ENCODE data around the gene TSPAN4.

TSPAN4 gene

DNA sequence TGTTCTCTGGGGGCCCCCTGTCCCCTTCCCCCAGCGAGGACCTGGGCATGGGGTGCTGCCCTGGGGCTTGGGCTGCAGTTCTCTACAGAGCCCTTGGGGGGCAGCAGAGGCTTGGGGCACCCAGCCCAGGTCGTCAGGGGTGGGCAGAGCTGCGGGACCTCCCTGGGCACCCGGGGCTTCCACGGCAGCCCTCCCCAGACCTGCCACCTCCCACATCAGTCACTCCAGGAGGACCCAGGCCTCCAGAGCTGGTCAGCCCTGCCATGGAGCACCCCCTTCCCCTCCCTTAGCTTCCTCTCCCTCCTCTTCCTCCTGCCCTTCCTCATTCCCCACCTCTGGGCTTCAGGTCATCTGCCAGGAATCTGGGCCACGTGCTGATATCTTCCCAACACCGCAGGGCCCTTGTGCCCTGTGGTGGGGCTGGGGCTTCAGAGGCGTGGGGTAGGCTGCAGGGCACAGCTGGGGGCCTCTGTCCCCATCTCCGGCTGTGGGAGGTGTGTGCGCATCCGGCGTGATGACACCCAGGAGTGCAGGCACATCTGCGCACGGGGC, 5.8 kb downstream of the TSPAN4 start:
- in situ Hi-C loops (cut with MboI; ENCODE audit: low sequenced_read_pairs), result no loop called here

DNA sequence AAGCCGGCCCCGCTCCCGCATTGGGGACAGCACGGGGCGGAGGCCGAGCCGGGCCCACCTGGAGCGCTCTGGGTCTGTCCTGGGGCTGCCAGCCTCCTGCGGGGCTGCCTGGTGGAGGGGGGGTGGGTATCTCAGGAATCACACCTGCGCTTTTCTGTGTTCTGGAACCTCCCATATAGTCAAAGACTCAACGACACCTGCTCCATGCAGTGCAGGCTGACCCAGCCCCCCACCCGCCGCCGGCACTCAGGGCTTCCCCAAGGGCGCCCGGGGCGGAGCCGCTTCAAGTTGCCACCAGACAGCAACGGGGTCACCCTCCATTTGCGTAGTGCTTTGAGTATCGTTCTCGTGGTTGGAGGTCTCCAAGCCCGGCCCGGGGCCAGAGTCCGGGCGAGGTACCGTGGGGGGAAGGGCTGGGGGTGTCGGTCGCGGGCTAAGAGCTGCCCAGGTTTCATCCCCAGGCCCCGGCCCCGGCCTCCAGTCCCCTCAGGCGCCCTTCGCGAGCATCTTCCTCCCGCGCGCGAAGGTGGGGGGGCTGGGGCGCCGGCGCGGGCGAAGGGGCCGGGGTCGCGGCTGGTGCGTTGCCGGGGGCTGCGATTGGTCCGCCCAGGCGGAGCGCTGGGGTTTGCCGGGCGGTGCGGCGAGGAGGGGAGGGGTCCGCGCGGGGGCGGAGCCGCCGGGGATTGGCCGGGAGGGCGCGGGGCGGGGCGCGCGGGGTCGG, 6.6 kb downstream of the TSPAN4 start:
- in situ Hi-C loops (cut with MboI; ENCODE audit: low sequenced_read_pairs), result no loop called here

DNA sequence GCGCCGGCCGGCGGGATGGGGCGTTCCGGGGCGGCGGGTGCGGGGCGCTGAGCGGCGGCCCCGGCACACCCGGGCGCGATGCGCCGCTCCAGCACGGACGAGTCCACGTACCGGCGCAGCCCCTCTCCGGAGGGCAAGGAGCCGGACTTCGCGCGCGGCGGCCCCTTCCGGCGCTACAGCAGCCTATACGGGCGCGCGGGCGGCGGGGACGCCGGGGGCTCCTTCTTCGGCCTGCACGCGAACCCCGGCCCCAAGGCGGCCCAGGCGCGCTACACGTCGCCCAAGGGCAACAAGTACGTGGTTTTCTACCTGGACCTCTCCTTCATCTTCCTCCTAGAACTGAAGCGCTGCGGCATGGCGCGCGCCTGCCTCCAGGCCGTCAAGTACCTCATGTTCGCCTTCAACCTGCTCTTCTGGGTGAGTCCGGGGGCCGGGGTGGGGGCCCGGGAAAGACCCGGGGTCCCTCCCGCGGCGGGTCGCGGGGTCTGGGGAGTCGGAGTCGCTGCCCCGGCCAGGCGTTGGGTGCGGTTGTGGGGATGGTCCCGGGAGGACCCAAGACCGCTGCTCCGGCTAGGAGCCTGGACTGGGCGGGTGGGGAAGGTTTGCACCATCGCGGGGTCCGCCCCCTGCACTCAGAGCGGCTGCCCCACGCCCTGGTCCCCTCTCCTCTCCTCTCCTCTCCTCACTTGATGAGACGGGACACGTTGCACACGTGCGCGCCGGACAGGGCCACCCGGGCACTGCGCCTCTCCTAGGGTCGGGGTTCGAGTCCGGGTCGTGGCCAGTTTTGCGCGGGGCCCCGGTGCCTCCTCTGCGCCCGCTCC, 7.5 kb downstream of the TSPAN4 start:
- in situ Hi-C loops (cut with MboI; ENCODE audit: low sequenced_read_pairs), result loop anchor here (25.0 kb wide), 1 partner anchor 212 kb away; the partner anchor contains the start of gene MUC2

DNA sequence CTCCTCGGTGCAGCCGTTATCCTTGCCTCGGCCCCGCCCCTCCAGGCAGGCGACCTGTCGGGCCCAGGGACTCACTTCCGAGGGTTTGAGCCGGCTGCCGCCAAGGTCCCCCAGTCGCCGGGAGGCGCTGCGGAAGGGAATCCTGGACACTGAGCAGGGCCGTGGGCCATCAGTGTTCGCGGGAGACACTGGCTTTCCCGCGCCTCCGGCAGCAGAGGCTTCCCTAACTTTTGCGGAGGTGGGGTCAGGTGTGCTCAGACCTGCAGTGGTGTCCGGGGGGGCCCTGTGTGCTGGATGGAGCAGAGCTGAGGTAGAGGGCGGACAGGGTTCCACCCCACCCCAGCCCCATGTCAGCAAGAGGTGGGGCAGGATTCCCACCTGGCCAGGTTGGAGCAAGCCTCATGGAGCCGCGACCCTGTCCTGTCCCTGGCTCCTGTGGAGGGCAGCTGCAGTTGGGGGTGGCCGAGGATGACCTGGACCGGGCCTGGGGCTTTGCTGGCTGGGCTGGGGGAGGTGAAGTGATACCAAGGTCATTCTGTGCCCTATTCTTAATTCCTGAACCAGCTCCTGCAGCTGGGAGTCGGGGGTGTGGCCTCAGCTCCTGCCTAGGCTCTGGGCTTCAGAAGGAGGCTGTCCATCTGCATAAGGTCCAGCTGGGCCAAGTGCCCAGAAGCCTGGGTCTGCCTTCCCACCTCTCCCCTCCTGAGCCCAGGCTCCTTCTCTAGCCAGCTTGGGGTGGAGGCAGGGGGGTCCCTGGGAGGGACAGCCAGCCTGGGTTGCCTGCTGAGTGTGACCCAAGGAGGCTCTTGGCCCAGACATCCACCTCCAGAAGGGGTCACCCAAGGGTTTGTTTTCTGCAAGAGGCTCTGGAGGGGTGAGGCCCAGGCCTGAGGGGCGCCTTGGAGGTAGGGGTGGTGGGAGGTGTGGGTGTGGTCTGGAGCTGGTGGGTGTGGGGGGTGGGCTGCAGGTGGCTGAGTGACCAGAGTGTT, 8.4 kb downstream of the TSPAN4 start:
- in situ Hi-C loops (cut with MboI; ENCODE audit: low sequenced_read_pairs), result loop anchor here (25.0 kb wide), 1 partner anchor 211 kb away; the partner anchor contains the start of gene MUC2

DNA sequence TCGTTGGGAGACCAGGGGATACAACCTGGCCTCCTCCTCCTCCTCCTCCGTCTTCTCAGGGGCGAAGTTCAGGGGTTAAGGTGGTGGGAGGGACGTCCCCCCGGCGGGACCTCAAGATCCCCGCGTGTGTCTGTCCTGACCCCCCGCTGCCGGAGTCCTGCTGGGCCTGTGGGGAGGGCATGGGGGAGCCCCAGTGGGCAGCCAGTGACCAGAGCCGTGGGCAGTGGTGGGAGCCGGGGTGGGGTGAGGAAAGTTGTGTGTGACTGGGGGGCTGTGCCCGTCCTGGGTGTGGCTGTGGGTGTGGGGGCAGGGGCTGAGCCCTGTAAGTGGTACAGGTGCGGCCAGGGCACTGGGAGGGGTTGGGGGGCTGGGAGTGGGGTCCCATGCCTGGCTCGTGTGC, 10.1 kb downstream of the TSPAN4 start:
- in situ Hi-C loops (cut with MboI; ENCODE audit: low sequenced_read_pairs), result loop anchor here (25.0 kb wide), 1 partner anchor 210 kb away; the partner anchor contains the start of gene MUC2

DNA sequence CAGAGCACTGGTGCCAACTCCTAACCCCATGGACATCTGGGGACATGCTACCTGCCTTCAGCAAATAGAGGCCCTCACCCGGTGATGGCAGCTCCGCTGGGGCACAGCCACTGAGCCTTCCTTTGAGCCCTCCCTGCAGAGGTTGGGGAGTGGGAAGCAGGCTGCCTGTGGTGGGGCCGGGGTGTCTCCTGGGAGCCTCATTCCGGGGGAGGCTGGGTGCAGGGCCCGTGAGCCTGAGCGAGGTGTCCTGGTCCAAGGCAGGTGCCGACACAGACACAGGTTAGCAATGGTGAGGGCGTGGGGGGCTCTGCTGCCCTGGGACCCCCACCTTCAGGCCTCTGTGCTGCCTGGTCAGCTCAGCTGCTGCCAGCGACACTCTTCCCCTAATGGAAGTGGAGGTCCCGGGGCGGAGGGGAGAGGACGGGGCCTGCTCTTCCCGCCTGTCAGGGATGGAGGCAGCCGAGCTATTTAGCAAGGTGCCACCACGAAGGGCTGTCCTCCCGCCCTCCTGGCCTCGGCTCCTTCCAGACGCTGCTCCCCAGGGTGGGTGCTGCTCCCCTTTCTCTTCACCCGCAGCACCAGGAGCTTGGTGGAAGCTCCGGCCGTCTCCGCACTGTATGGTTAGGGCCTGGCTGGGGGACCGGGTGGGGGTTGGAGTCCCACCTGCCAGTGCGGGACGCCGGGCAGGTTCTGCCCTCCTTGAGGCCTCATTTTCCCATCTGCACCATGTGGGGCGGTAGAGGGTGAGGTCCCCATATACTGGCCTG, 11.2 kb downstream of the TSPAN4 start:
- in situ Hi-C loops (cut with MboI; ENCODE audit: low sequenced_read_pairs), result loop anchor here (25.0 kb wide), 1 partner anchor 208 kb away; the partner anchor contains the start of gene MUC2

DNA sequence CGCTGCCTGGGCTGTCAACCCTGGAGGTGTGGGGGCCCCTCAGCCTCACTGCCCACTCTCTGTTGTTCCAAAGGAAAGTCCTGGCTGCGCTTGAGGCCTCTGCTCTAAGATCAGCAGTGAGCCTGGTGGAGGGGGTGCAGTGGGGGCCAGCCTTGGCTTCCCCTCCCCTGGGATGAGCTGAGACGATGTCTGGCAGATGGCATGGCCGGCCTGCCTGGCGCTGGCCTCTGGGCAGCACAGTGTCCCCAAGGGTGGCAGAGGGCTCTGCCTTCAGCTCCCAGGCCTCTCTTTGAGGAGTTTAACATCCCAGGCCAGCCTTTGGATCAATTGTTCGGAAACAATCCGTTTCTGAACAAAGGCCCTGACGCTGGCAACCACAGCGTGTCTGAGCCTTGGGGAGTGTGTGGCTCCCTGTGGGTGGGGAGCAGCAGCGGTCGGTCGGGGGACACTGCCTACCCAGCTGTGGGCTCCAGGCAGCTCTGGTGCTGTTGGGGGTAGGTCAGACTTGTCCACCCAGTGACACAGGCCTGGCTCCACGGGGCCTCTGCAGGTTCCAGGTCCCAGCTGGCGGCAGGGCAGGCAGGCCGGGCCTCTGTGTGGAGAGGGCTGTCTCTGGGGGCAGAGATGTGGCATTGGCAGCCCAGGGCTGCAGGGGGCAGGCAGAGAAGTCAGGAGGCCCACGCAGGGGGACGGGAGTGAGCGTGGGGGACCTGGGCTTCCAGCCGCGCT, 12.1 kb downstream of the TSPAN4 start:
- in situ Hi-C loops (cut with MboI; ENCODE audit: low sequenced_read_pairs), result loop anchor here (25.0 kb wide), 1 partner anchor 208 kb away; the partner anchor contains the start of gene MUC2

DNA sequence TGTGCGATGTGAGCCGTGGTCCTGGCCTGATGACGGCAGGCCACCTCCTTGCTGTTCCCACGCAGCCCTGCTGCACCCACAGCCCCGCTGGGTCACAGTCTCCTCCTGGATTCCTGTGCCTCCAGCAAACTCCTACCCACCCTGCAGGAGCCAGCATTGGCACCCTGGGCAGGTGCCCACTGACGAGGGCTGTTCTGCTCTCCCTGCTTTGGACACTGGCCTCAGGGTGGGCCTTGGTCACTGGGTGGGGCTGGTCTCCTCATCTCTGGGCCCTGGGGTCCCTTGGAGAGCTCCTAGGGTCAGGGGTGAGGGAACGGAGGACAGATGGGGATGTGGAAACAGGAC, 12.7 kb downstream of the TSPAN4 start:
- in situ Hi-C loops (cut with MboI; ENCODE audit: low sequenced_read_pairs), result loop anchor here (25.0 kb wide), 1 partner anchor 207 kb away; the partner anchor contains the start of gene MUC2

DNA sequence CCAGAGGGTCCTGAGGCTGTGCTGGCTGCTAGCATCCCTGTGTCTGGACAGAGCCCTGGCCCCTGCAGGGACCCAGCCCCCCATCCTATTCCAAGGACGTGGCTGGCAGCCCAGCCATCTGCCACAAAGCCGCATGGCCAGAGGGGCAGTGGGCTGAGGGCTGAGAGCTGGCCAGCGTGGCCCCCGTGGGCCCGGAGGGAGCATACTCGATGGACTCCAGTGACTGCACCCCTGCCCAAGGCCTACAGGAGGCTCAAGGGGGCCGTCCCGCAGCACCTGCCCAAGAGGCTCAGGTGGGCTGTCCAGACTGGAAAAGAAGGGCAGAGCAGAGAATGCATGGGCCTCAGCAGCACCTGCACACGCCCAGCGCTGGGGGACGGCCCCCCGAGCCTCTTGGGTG, 13.1 kb downstream of the TSPAN4 start:
- in situ Hi-C loops (cut with MboI; ENCODE audit: low sequenced_read_pairs), result loop anchor here (25.0 kb wide), 1 partner anchor 207 kb away; the partner anchor contains the start of gene MUC2

DNA sequence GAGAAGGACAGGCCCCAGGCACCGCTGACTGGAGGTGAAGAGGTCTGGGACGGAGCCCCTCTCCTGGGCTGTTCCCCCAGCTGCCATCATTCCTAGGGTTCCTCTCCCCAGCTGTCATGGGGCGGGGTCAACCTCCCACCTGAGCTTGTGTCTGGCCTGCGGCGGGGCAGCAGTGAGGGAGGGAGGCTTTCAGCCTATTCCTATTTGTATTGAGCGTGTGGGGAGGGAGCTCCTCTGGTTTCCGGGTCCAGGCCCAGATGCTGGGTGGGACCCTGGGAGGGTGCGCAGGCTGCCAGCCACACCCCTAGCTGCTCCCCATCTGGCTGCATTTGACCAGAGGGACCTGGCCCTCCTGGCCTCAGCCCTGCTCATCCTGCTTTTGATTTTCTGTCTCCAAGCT, 13.7 kb downstream of the TSPAN4 start:
- in situ Hi-C loops (cut with MboI; ENCODE audit: low sequenced_read_pairs), result loop anchor here (25.0 kb wide), 1 partner anchor 206 kb away; the partner anchor contains the start of gene MUC2

DNA sequence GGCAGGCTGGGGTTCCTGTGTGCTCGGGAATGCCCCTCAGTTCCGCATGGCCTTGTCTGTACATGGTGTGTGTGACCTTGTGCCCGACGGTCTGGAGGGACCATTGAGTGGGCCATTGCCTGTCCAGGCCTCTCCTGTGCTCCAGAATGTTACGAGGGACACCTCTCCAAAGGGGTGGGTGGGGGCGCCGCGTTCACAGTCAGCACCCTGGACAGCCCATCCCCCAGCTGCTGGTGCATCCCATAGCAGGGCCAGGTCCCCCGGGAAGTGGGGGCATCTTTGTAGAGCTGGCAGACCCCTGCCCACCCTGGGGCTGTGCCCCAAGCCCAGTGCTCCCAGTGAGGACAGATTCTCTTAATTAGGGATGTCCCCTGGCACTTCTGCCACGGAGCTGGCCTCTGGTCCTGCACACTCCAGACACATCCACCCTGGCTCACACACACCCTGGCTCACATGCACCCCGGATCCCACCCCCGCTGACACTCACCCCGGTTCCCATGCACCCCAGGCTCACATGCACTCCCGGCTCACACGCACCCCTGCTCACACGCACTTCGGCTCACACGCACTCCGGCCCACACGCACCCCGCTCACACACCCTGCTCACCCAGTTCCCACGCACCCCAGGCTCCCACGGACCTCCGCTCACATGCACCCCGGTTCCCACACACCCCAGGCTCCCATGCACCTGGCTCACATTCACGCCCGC, 15.6 kb downstream of the TSPAN4 start:
- in situ Hi-C loops (cut with MboI; ENCODE audit: low sequenced_read_pairs), result loop anchor here (25.0 kb wide), 1 partner anchor 204 kb away; the partner anchor contains the start of gene MUC2

DNA sequence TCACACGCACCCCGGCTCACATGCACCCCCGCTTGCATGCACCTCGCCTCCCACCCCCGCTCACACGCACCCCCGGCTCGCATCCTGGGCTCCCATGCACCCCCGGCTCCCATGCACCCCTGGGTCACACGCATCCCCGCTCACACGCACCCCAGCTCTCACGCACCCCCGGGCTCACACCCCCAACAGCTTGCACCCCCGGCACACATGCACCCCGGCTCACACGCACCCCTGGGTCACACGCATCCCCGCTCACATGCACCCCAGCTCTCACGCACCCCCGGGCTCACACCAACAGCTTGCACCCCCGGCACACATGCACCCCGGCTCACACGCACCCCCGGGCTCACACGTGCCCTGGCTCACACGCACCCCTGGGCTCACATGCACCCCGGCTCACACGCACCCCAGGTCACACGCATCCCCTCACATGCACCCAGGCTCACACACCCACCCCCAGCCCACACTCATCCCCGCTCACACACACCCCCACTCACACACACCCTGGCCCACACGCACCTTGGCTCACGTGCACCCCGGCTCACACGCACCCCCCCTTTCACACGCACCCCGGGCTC, 16.2 kb downstream of the TSPAN4 start:
- in situ Hi-C loops (cut with MboI; ENCODE audit: low sequenced_read_pairs), result loop anchor here (25.0 kb wide), 1 partner anchor 203 kb away; the partner anchor contains the start of gene MUC2

DNA sequence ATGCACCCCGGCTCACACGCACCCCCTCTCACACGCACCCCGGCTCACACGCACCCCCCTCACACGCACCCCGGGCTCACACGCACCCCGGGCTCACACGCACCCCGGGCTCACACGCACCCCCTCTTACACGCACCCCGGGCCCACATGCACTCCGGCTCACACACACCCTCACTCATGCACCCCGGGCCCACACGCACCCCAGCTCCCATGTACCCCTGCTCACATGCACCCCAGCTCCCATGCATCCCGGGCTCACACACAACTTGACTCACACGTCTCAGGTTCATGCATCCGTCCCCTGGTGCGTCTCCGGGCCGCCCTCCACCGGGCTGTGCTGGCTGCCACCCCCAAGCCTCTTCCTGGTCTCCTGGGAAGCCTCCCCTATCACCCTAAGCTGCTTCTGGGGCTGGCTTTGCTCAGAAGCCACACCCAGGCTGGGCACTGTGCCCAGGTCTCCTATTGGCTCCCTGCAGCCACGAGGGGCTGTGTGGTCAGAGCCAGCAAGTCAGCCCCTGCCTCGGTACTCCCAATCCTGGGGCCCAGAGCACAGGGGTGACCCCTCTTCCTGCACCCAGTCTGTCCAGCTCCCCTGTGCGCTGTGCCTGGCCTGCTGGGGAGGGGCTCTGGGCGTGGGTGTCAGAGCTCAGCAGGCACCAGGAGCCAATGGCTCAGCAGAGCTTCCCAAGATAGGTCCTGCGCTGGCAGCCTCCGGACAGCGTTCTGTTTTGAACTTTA, 16.9 kb downstream of the TSPAN4 start:
- in situ Hi-C loops (cut with MboI; ENCODE audit: low sequenced_read_pairs), result loop anchor here (25.0 kb wide), 1 partner anchor 203 kb away; the partner anchor contains the start of gene MUC2

DNA sequence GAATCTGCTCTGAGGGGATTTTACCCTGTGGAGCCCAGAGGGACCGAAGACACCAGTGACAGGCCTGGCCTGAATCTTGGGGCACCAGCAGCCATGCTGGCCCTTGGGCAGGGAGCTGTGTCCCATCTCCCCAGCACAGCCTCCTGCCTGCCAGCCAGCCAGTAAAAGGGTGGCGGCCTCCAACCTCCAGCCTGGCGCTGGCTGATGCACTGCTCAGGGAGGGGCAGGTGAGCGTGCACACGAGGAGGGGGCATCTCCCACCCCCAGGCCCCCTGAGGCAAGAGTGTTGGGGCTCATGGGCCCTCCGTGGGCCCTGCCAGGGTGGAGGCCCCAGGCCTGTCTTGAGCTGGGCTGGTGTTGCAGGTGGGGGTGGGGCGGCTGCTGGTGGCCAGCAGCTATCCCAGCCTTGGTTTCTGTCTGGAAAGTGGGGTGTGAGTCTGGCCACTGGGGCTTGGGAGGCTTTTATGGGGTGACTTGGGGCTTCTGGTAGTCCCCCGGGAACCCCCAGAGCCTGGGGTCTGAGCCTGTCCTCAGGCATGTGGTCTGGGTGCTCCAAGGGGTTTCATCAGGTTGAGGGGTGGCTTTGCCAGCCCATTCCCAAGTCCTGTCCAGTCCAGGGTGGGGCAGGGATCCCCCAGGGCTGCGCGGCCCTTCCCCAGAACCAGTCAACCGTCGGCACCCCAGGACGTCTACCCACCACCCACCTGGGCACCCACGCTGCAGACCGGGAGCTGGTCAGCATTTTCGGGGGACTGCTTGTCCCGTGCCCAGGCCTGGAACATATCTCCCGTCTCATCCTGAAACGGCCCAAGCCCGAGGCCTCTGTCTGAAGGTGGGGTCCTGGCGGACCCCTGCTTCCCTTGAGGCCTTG, 17.8 kb downstream of the TSPAN4 start:
- in situ Hi-C loops (cut with MboI; ENCODE audit: low sequenced_read_pairs), result loop anchor here (25.0 kb wide), 1 partner anchor 202 kb away; the partner anchor contains the start of gene MUC2

DNA sequence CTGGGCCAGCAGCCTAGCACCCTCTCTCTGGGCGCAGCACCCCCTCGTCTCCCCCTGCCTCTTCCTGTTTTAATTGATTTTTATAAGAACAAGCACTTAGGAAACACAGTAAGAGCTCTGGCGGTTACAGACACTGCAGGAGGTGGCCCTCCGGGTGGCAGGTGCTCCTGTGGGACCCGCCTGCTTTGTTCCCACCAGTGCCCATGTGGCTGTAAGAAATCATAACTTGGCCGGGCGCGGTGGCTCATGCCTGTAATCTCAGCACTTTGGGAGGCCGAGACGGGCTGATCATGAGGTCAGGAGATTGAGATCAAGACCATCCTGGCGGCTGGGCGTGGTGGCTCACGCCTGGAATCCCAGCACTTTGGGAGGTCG, 18.4 kb downstream of the TSPAN4 start:
- in situ Hi-C loops (cut with MboI; ENCODE audit: low sequenced_read_pairs), result loop anchor here (25.0 kb wide), 1 partner anchor 201 kb away; the partner anchor contains the start of gene MUC2
